ENCODE measurements around the gene PIK3CG.

GRCh38 chr7:106875508-106875907, 10.4 kb downstream of the PIK3CG start:
- TF ChIP-seq POLR2A (IDR thresholded peaks at IDR 0.05): no peak
- TF ChIP-seq, protein P1, sequence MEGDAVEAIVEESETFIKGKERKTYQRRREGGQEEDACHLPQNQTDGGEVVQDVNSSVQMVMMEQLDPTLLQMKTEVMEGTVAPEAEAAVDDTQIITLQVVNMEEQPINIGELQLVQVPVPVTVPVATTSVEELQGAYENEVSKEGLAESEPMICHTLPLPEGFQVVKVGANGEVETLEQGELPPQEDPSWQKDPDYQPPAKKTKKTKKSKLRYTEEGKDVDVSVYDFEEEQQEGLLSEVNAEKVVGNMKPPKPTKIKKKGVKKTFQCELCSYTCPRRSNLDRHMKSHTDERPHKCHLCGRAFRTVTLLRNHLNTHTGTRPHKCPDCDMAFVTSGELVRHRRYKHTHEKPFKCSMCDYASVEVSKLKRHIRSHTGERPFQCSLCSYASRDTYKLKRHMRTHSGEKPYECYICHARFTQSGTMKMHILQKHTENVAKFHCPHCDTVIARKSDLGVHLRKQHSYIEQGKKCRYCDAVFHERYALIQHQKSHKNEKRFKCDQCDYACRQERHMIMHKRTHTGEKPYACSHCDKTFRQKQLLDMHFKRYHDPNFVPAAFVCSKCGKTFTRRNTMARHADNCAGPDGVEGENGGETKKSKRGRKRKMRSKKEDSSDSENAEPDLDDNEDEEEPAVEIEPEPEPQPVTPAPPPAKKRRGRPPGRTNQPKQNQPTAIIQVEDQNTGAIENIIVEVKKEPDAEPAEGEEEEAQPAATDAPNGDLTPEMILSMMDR (IDR thresholded peaks at IDR 0.05): no peak
